SU-DHL-6 (cell line): ENCODE data around the gene INTS1.

Experiments
- CTCF ChIP-seq: fragments of 200-600 bp; sonication (generic); IDR thresholded peaks from one replicate; pipeline ENCODE4 v1.5.1; 2017; ENCODE audit warnings: antibody characterized with exemption, mild to moderate bottlenecking, low read length, moderate library complexity; ENCODE audit not compliant: insufficient read depth, poor library complexity, severe bottlenecking
- EZH2phosphoT487 ChIP-seq: fragments of 200-600 bp; sonication (generic), shearing (Covaris generic); conservative IDR thresholded peaks from 2 replicates; pipeline ENCODE4 v1.6.1; 2018; ENCODE audit warnings: mild to moderate bottlenecking, antibody characterized with exemption, low read length, moderate library complexity, mixed read lengths

- no peak for TF ChIP-seq CTCF
- no peak for TF ChIP-seq EZH2phosphoT487
Observed at GRCh38 chr7:1434165-1434718, 69.9 kb downstream of the INTS1 start.
